ENCODE measurements around the gene MAN2C1. TPM values are rescaled to one million over a fixed set of nuclear protein-coding genes. Genes with fewer than 3 reads are reported as not detected.
"Not testable (repeated sequence)": the region's sequence is repeated elsewhere in the genome, so short reads cannot be mapped to it uniquely, and the experiment has no call there.

Gene MAN2C1
- 100 to 1,000 TPM; 228 to 247 TPM for total RNA-seq

- DNase-seq = peak; percentile 96
- peak within 1 kb of the TSS; percentile 94 for H3K27ac Mint-ChIP-seq
- no peaks in the 10 kb centered on the region for H3K9me3 Mint-ChIP-seq
- H3K27me3 Mint-ChIP-seq (ENCODE audit: low read depth) = no peaks in the 10 kb centered on the region
- CTCF ChIA-PET = interaction anchor here (0.5 to 3.3 kb wide), 53 partner anchors 9 to 926 kb away, joined by 3 to 38 read pairs (median 4); partner anchors contain the start of genes COMMD4, IMP3, PTPN9 and SIN3A
- intact Hi-C loops (cut with micrococcal nuclease) = loop anchor here (1.0 to 5.0 kb wide), 7 partner anchors 86 to 434 kb away; partner anchors contain the start of genes IMP3, PTPN9 and SNUPN
- peaks cover 27% of the 10 kb centered on the region for H3K4me1 Mint-ChIP-seq (ENCODE audit: low read depth)
- peak within 1 kb of the TSS; percentile 90 for H3K4me3 Mint-ChIP-seq
- H3K36me3 Mint-ChIP-seq (ENCODE audit: low read depth) = peaks cover 20% of the 10 kb centered on the region
These were observed at the start of gene MAN2C1 for GRCh38 chr15:75367913-75368688. TSS of gene MAN2C1 (minus strand) at chr15:75368607. CDS start at chr15:75368583, 24 bp downstream.

GRCh38 chr15:75416584-75416983, 48.2 kb upstream of the MAN2C1 start:
- H3K27me3 Mint-ChIP-seq (ENCODE audit: low read depth) = no peaks in the 10 kb centered on the region
- DNase-seq = no peak
- H3K4me3 Mint-ChIP-seq = no peak overlapping the region
- CTCF ChIA-PET = no interaction called here
- H3K4me1 Mint-ChIP-seq (ENCODE audit: low read depth) = peaks cover 22% of the 10 kb centered on the region
- intact Hi-C loops (cut with micrococcal nuclease) = no loop called here
- peak overlapping the region; percentile 61 for H3K27ac Mint-ChIP-seq
- peaks cover 32% of the 10 kb centered on the region for H3K36me3 Mint-ChIP-seq (ENCODE audit: low read depth)
- H3K9me3 Mint-ChIP-seq = no peaks in the 10 kb centered on the region

GRCh38 chr15:75410196-75410595, 41.8 kb upstream of the MAN2C1 start:
- DNase-seq = no peak
- peaks cover 64% of the 10 kb centered on the region for H3K36me3 Mint-ChIP-seq (ENCODE audit: low read depth)
- peak overlapping the region; percentile 23 for H3K27ac Mint-ChIP-seq
- CTCF ChIA-PET = no interaction called here
- H3K4me1 Mint-ChIP-seq (ENCODE audit: low read depth) = peaks cover 34% of the 10 kb centered on the region
- no peaks in the 10 kb centered on the region for H3K27me3 Mint-ChIP-seq (ENCODE audit: low read depth)
- no peak overlapping the region for H3K4me3 Mint-ChIP-seq
- no peaks in the 10 kb centered on the region for H3K9me3 Mint-ChIP-seq
- intact Hi-C loops (cut with micrococcal nuclease) = no loop called here

GRCh38 chr15:75407083-75407482, 38.7 kb upstream of the MAN2C1 start:
- CTCF ChIA-PET = interaction anchor here (1.3 to 1.4 kb wide), 2 partner anchors 30 to 39 kb away, joined by 3 to 4 read pairs; partner anchors contain the start of gene MAN2C1
- Mint-ChIP-seq H3K36me3 (ENCODE audit: low read depth) (peaks cover 62% of the 10 kb centered on the region), H3K9me3 (no peaks in the 10 kb centered on the region), H3K27ac (peak overlapping the region; percentile 57), H3K4me1 (ENCODE audit: low read depth) (peaks cover 29% of the 10 kb centered on the region), H3K4me3 (no peak overlapping the region), H3K27me3 (ENCODE audit: low read depth) (no peaks in the 10 kb centered on the region)
- DNase-seq = no peak
- intact Hi-C loops (cut with micrococcal nuclease) = loop anchor here (2.0 kb wide), 1 partner anchor 40 kb away; no protein-coding TSS in a partner anchor

GRCh38 chr15:75403892-75404291, 35.5 kb upstream of the MAN2C1 start:
- peaks cover 49% of the 10 kb centered on the region for H3K36me3 Mint-ChIP-seq (ENCODE audit: low read depth)
- no peak overlapping the region for H3K4me3 Mint-ChIP-seq
- no peak for DNase-seq
- H3K9me3 Mint-ChIP-seq = no peaks in the 10 kb centered on the region
- H3K4me1 Mint-ChIP-seq (ENCODE audit: low read depth) = peaks cover 28% of the 10 kb centered on the region
- no peaks in the 10 kb centered on the region for H3K27me3 Mint-ChIP-seq (ENCODE audit: low read depth)
- intact Hi-C loops (cut with micrococcal nuclease) = no loop called here
- CTCF ChIA-PET = interaction anchor here (0.7 to 1.3 kb wide), 4 partner anchors 9 to 554 kb away, joined by 3 to 4 read pairs (median 4); partner anchors contain the start of gene MAN2C1
- H3K27ac Mint-ChIP-seq = peak overlapping the region; percentile 11

- CTCF ChIA-PET = interaction anchor here (0.5 to 1.0 kb wide), 2 partner anchors 26 to 48 kb away, joined by 3 to 4 read pairs; no protein-coding TSS in a partner anchor
- Mint-ChIP-seq H3K27me3 (ENCODE audit: low read depth) (no peaks in the 10 kb centered on the region), H3K9me3 (no peaks in the 10 kb centered on the region), H3K36me3 (ENCODE audit: low read depth) (peaks cover 46% of the 10 kb centered on the region), H3K4me1 (ENCODE audit: low read depth) (peaks cover 5% of the 10 kb centered on the region), H3K27ac (no peak overlapping the region), H3K4me3 (no peak overlapping the region)
- no peak for DNase-seq
- intact Hi-C loops (cut with micrococcal nuclease) = no loop called here
These were observed 29.1 kb upstream of the MAN2C1 start for GRCh38 chr15:75397494-75397893.

- H3K4me3 Mint-ChIP-seq = no peak overlapping the region
- no peaks in the 10 kb centered on the region for H3K9me3 Mint-ChIP-seq
- H3K4me1 Mint-ChIP-seq (ENCODE audit: low read depth) = peaks cover 12% of the 10 kb centered on the region
- peaks cover 46% of the 10 kb centered on the region for H3K36me3 Mint-ChIP-seq (ENCODE audit: low read depth)
- H3K27me3 Mint-ChIP-seq (ENCODE audit: low read depth) = no peaks in the 10 kb centered on the region
- DNase-seq = no peak
- no peak overlapping the region for H3K27ac Mint-ChIP-seq
- intact Hi-C loops (cut with micrococcal nuclease) = no loop called here
- CTCF ChIA-PET = interaction anchor here (2.0 kb wide), 1 partner anchor 22 kb away, joined by 8 read pairs; the partner anchor contains the start of gene MAN2C1
These were observed 21.5 kb upstream of the MAN2C1 start for GRCh38 chr15:75389791-75390382.

- H3K27me3 Mint-ChIP-seq (ENCODE audit: low read depth); H3K9me3 Mint-ChIP-seq; DNase-seq; H3K4me3 Mint-ChIP-seq; H3K27ac Mint-ChIP-seq; intact Hi-C loops (cut with micrococcal nuclease): not testable (repeated sequence)
- Mint-ChIP-seq H3K4me1 (ENCODE audit: low read depth) (peaks cover 12% of the 10 kb centered on the region), H3K36me3 (ENCODE audit: low read depth) (peaks cover 40% of the 10 kb centered on the region)
- CTCF ChIA-PET = interaction anchor here (0.7 kb wide), 1 partner anchor 9 kb away, joined by 4 read pairs; no protein-coding TSS in a partner anchor
These were observed 15.6 kb upstream of the MAN2C1 start for GRCh38 chr15:75383986-75384385.

GRCh38 chr15:75380773-75381172, 12.4 kb upstream of the MAN2C1 start:
- Mint-ChIP-seq H3K4me1 (ENCODE audit: low read depth) (peaks cover 4% of the 10 kb centered on the region), H3K27me3 (ENCODE audit: low read depth) (no peaks in the 10 kb centered on the region), H3K4me3 (no peak overlapping the region), H3K9me3 (no peaks in the 10 kb centered on the region), H3K27ac (no peak overlapping the region), H3K36me3 (ENCODE audit: low read depth) (peaks cover 32% of the 10 kb centered on the region)
- DNase-seq = no peak
- CTCF ChIA-PET = interaction anchor here (1.1 kb wide), 1 partner anchor 13 kb away, joined by 6 read pairs; the partner anchor contains the start of gene MAN2C1
- intact Hi-C loops (cut with micrococcal nuclease) = no loop called here

GRCh38 chr15:75371901-75372688, 3.7 kb upstream of the MAN2C1 start:
- CTCF ChIA-PET = interaction anchor here (0.6 to 0.7 kb wide), 3 partner anchors 13 to 36 kb away, joined by 3 to 4 read pairs (median 3); partner anchors contain the start of gene COMMD4
- peaks cover 22% of the 10 kb centered on the region for H3K4me1 Mint-ChIP-seq (ENCODE audit: low read depth)
- no peaks in the 10 kb centered on the region for H3K27me3 Mint-ChIP-seq (ENCODE audit: low read depth)
- intact Hi-C loops (cut with micrococcal nuclease) = no loop called here
- peaks cover 35% of the 10 kb centered on the region for H3K36me3 Mint-ChIP-seq (ENCODE audit: low read depth)
- H3K4me3 Mint-ChIP-seq = no peak overlapping the region
- peak overlapping the region; percentile 53 for H3K27ac Mint-ChIP-seq
- DNase-seq = no peak
- H3K9me3 Mint-ChIP-seq = no peaks in the 10 kb centered on the region

GRCh38 chr15:75371486-75371885, 3.1 kb upstream of the MAN2C1 start:
- CTCF ChIA-PET = interaction anchor here (0.7 kb wide), 1 partner anchor 35 kb away, joined by 4 read pairs; the partner anchor contains the start of gene COMMD4
- Mint-ChIP-seq H3K4me1 (ENCODE audit: low read depth) (peaks cover 27% of the 10 kb centered on the region), H3K9me3 (no peaks in the 10 kb centered on the region)

More at GRCh38 chr15:75371486-75371885, 3.1 kb upstream of the MAN2C1 start:
- Mint-ChIP-seq H3K36me3 (ENCODE audit: low read depth) (peaks cover 37% of the 10 kb centered on the region), H3K27ac (peak overlapping the region; percentile 53), H3K27me3 (ENCODE audit: low read depth) (no peaks in the 10 kb centered on the region), H3K4me3 (no peak overlapping the region)
- no peak for DNase-seq
- intact Hi-C loops (cut with micrococcal nuclease) = no loop called here
